HepG2 (cell line): Measurements from ENCODE around the gene IZUMO4. TPM values are rescaled to one million over a fixed set of nuclear protein-coding genes. Genes with fewer than 3 reads are reported as not detected.

ENCODE experiments used
- CTCF ChIP-seq: sonication (generic); formaldehyde crosslinking; IDR thresholded peaks from 2 replicates; pipeline ENCODE4 v1.5.0; 2020; ENCODE audit warnings: mild to moderate bottlenecking, missing genetic modification reagents, moderate library complexity
- DNMT3B ChIP-seq: conservative IDR thresholded peaks from 2 replicates; pipeline ENCODE4 v1.6.1; 2016; ENCODE audit warnings: missing biosample characterization, control low read depth
- ELF3 ChIP-seq: IDR thresholded peaks from 2 replicates; pipeline ENCODE4 v1.6.1; 2016; ENCODE audit warnings: missing genetic modification reagents, missing compliant biosample characterization
- HMG20A ChIP-seq: IDR thresholded peaks from 2 replicates; pipeline ENCODE4 v1.6.1; 2016; ENCODE audit warnings: borderline replicate concordance
- HOXD1 ChIP-seq: sonication (generic); formaldehyde crosslinking; IDR thresholded peaks from 2 replicates; pipeline ENCODE4 v1.5.0; 2020; ENCODE audit warnings: missing genetic modification reagents
- MED13 ChIP-seq: sonication (generic); formaldehyde crosslinking; IDR thresholded peaks from 2 replicates; pipeline ENCODE4 v1.5.0; 2020; ENCODE audit warnings: missing genetic modification reagents
- MTA1 ChIP-seq: sonication (generic); formaldehyde crosslinking; IDR thresholded peaks from 2 replicates; pipeline ENCODE4 v1.4.0; 2020; ENCODE audit warnings: missing genetic modification reagents, mild to moderate bottlenecking, borderline replicate concordance
- MTF2 ChIP-seq: sonication (generic); formaldehyde crosslinking; IDR thresholded peaks from 2 replicates; pipeline ENCODE4 v1.5.0; 2020; ENCODE audit warnings: missing genetic modification reagents, borderline replicate concordance
- NFIB ChIP-seq: sonication (generic); formaldehyde crosslinking; IDR thresholded peaks from 2 replicates; pipeline ENCODE4 v1.9.0; 2021; ENCODE audit warnings: missing genetic modification reagents, mild to moderate bottlenecking, borderline replicate concordance
- NFKB2 ChIP-seq: sonication (generic); formaldehyde crosslinking; IDR thresholded peaks from 2 replicates; pipeline ENCODE4 v1.4.0; 2020; ENCODE audit warnings: missing genetic modification reagents, borderline replicate concordance
- NR2C2 ChIP-seq: sonication (generic); formaldehyde crosslinking; IDR thresholded peaks from 2 replicates; pipeline ENCODE4 v1.4.0; 2020; ENCODE audit warnings: missing genetic modification reagents, mild to moderate bottlenecking, moderate library complexity, borderline replicate concordance
- NR2F2 ChIP-seq: IDR thresholded peaks from 2 replicates; pipeline ENCODE4 v1.6.1; 2012; ENCODE audit warnings: low read depth, inconsistent platforms, borderline replicate concordance
- NRL ChIP-seq: sonication (generic); formaldehyde crosslinking; IDR thresholded peaks from 2 replicates; pipeline ENCODE4 v1.5.0; 2020; ENCODE audit warnings: missing genetic modification reagents, mild to moderate bottlenecking, moderate library complexity, borderline replicate concordance
- RARG ChIP-seq: sonication (generic); formaldehyde crosslinking; IDR thresholded peaks from 2 replicates; pipeline ENCODE4 v1.4.0; 2020; ENCODE audit warnings: low read depth, mild to moderate bottlenecking, missing genetic modification reagents
- RBFOX2 ChIP-seq: fragments of 200-400 bp; formaldehyde crosslinking; IDR thresholded peaks from 2 replicates; pipeline ENCODE4 v1.6.1; 2017; ENCODE audit warnings: low read depth, mild to moderate bottlenecking, low read length
- RXRB ChIP-seq: IDR thresholded peaks from 2 replicates; pipeline ENCODE4 v1.6.1; 2016; ENCODE audit warnings: borderline replicate concordance, missing genetic modification reagents, missing compliant biosample characterization
- SPEN ChIP-seq: sonication (generic); formaldehyde crosslinking; IDR thresholded peaks from 2 replicates; pipeline ENCODE4 v1.5.1; 2020; ENCODE audit warnings: low read depth, mild to moderate bottlenecking, missing genetic modification reagents
- TBX3 ChIP-seq: fragments of 450-650 bp; IDR thresholded peaks from 2 replicates; pipeline ENCODE4 v1.6.1; 2017; ENCODE audit warnings: antibody characterized with exemption, mild to moderate bottlenecking, inconsistent platforms, borderline replicate concordance
- ZEB1 ChIP-seq: IDR thresholded peaks from 2 replicates; pipeline ENCODE4 v1.6.1; 2012; ENCODE audit warnings: mild to moderate bottlenecking, low read depth, inconsistent platforms; ENCODE audit not compliant: insufficient replicate concordance
- ZFP36 ChIP-seq: fragments of 150-350 bp; IDR thresholded peaks from 2 replicates; pipeline ENCODE4 v1.6.1; 2018; ENCODE audit warnings: borderline replicate concordance, low read length, low read depth; ENCODE audit not compliant: partially characterized antibody
- ZNF205 ChIP-seq: IDR thresholded peaks from 2 replicates; pipeline ENCODE4 v1.6.1; 2018; ENCODE audit warnings: missing biosample characterization, missing genetic modification reagents
- ZNF33B ChIP-seq: sonication (generic); formaldehyde crosslinking; IDR thresholded peaks from 2 replicates; pipeline ENCODE4 v1.5.1; 2020; ENCODE audit warnings: mild to moderate bottlenecking, missing genetic modification reagents
- ZSCAN12 ChIP-seq: sonication (generic); formaldehyde crosslinking; IDR thresholded peaks from 2 replicates; pipeline ENCODE4 v1.9.0; 2021; ENCODE audit warnings: mild to moderate bottlenecking, missing genetic modification reagents
- ZSCAN21 ChIP-seq: sonication (generic); formaldehyde crosslinking; IDR thresholded peaks from 2 replicates; pipeline ENCODE4 v1.8.0; 2022; ENCODE audit warnings: mild to moderate bottlenecking, missing genetic modification reagents, moderate library complexity, borderline replicate concordance
- polyA plus RNA-seq, 8 experiments: library from polyadenylated mRNA; depleted of rRNA in 3 of 8; stranded (reverse) in 7 of 8; unstranded in 1 of 8; fragments of >200 nt; fragmentation: Illumina TruSeq in 4 of 8; extraction: Trizol in 4 of 8; gene quantifications; 2 replicates each; pipeline versions ENCODE4 v1.2.1 to v1.2.3, GENCODE V29; 2011 to 2016; ENCODE audit warnings: low read depth in 4 of 8, missing spikeins in 1 of 8, mixed read lengths in 1 of 8; ENCODE audit not compliant: insufficient read depth in 1 of 8
- total RNA-seq, 5 experiments: library from RNA; depleted of rRNA; stranded (reverse); fragments of >200 nt; fragmentation: Illumina TruSeq; extraction: Trizol; gene quantifications; 2 replicates each; pipeline ENCODE4 v1.2.3, GENCODE V29; 2016; ENCODE audit warnings: low read depth in 1 of 5
- TF ChIP-seq, protein P1 (sequence below): IDR thresholded peaks from 2 replicates; pipeline ENCODE4 v1.6.1; 2012; ENCODE audit warnings: low read depth, low read length, improper control_type of control experiment
- TF ChIP-seq, protein P2 (sequence below): sonication (generic); formaldehyde crosslinking; IDR thresholded peaks from 2 replicates; pipeline ENCODE4 v1.8.1; 2023; ENCODE audit warnings: missing genetic modification reagents, inconsistent platforms, borderline replicate concordance

Gene IZUMO4
- total and polyA plus RNA-seq, 2 of the 13 experiments (the other 11 are each of a cell fraction or from before 2014, with no cell fraction given): 0.77 to 3.9 TPM

- TF ChIP-seq, protein P1, sequence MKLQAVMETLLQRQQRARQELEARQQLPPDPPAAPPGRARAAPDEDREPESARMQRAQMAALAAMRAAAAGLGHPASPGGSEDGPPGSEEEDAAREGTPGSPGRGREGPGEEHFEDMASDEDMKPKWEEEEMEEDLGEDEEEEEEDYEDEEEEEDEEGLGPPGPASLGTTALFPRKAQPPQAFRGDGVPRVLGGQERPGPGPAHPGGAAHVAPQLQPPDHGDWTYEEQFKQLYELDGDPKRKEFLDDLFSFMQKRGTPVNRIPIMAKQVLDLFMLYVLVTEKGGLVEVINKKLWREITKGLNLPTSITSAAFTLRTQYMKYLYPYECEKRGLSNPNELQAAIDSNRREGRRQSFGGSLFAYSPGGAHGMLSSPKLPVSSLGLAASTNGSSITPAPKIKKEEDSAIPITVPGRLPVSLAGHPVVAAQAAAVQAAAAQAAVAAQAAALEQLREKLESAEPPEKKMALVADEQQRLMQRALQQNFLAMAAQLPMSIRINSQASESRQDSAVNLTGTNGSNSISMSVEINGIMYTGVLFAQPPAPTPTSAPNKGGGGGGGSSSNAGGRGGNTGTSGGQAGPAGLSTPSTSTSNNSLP: no peak
- TF ChIP-seq, protein P2, sequence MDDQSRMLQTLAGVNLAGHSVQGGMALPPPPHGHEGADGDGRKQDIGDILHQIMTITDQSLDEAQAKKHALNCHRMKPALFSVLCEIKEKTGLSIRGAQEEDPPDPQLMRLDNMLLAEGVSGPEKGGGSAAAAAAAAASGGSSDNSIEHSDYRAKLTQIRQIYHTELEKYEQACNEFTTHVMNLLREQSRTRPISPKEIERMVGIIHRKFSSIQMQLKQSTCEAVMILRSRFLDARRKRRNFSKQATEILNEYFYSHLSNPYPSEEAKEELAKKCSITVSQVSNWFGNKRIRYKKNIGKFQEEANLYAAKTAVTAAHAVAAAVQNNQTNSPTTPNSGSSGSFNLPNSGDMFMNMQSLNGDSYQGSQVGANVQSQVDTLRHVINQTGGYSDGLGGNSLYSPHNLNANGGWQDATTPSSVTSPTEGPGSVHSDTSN (CRISPR knock-in tag): no peak
- TF ChIP-seq HOXD1 (CRISPR knock-in tag) (no peak), RXRB (CRISPR knock-in tag) (no peak; the same call in 1 of the 2 replicates), ZFP36 (no peak), ELF3 (peak; percentile 20; the same call in 1 of the 2 replicates), CTCF (CRISPR knock-in tag) (peak; percentile 45), NFIB (CRISPR knock-in tag) (no peak), MTA1 (CRISPR knock-in tag) (peak; percentile 30; the same call in 1 of the 2 replicates), TBX3 (peak; percentile 43; the same call in 1 of the 2 replicates), DNMT3B (CRISPR knock-in tag) (no peak), RARG (CRISPR knock-in tag) (no peak), NRL (CRISPR knock-in tag) (peak; percentile 43; the same call in 1 of the 2 replicates), NR2F2 (no peak), NFKB2 (no peak), SPEN (peak; percentile 53), ZSCAN21 (CRISPR knock-in tag) (no peak), RBFOX2 (no peak), ZSCAN12 (CRISPR knock-in tag) (no peak), MED13 (CRISPR knock-in tag) (no peak), MTF2 (CRISPR knock-in tag) (no peak), HMG20A (no peak), ZEB1 (no peak), NR2C2 (CRISPR knock-in tag) (no peak), ZNF205 (CRISPR knock-in tag) (no peak), ZNF33B (CRISPR knock-in tag) (peak; percentile 14; the same call in 1 of the 2 replicates)
Measured at GRCh38 chr19:2051773-2052704, 44.7 kb upstream of the IZUMO4 start (continued).
